Neural progenitor cell (in vitro differentiated cells): ENCODE measurements around the gene NKAIN2. TPM values are rescaled to one million over a fixed set of nuclear protein-coding genes. Genes with fewer than 3 reads are reported as not detected.

Source experiments
- DNase-seq: peaks from one replicate; pipeline ENCODE4 v3.0.0-alpha.2; 2016; ENCODE audit warnings: low spot score
- H2AFZ ChIP-seq: fragments of 200-600 bp; sonication (generic); replicated peaks from 2 replicates; pipeline ENCODE4 v1.6.1; 2016; ENCODE audit warnings: antibody characterized with exemption
- H3F3A ChIP-seq: fragments of 200-600 bp; sonication (generic); 2 replicates; pipeline ENCODE4 v1.6.1; 2016; ENCODE audit warnings: antibody characterized with exemption, low read depth
- H3K27ac ChIP-seq: fragments of 200-600 bp; sonication (generic); 2 replicates; pipeline ENCODE4 v1.5.1; 2016; ENCODE audit warnings: mild to moderate bottlenecking
- H3K27me3 ChIP-seq: fragments of 200-600 bp; sonication (generic); 2 replicates; pipeline ENCODE4 v1.6.1; 2016; ENCODE audit warnings: mild to moderate bottlenecking, moderate library complexity
- H3K36me3 ChIP-seq: fragments of 200-600 bp; sonication (generic); 2 replicates; pipeline ENCODE4 v1.5.1; 2016
- H3K4me1 ChIP-seq: fragments of 200-600 bp; sonication (generic); 2 replicates; pipeline ENCODE4 v1.6.1; 2016; ENCODE audit warnings: mixed run types
- H3K4me2 ChIP-seq: fragments of 200-600 bp; sonication (generic); 2 replicates; pipeline ENCODE4 v1.6.1; 2016
- H3K4me3 ChIP-seq: fragments of 200-600 bp; sonication (generic); 2 replicates; pipeline ENCODE4 v1.5.1; 2016
- H3K79me2 ChIP-seq: fragments of 200-600 bp; sonication (generic); 2 replicates; pipeline ENCODE4 v1.6.1; 2016; ENCODE audit warnings: low read depth
- H3K9ac ChIP-seq: fragments of 200-600 bp; sonication (generic); 2 replicates; pipeline ENCODE4 v1.6.1; 2016
- H3K9me3 ChIP-seq: fragments of 200-600 bp; sonication (generic); 2 replicates; pipeline ENCODE4 v1.5.1; 2016; ENCODE audit warnings: low read depth
- H4K20me1 ChIP-seq: fragments of 200-600 bp; sonication (generic); 2 replicates; pipeline ENCODE4 v1.6.1; 2016; ENCODE audit warnings: low read depth
- H3K27ac Mint-ChIP-seq: 3 replicates; pipeline ENCODE4 v1.8.0; 2021; ENCODE audit warnings: mixed read lengths
- H3K27me3 Mint-ChIP-seq: 2 replicates; pipeline ENCODE4 v1.8.0; 2022; ENCODE audit warnings: low read depth, mild to moderate bottlenecking, inconsistent platforms, moderate library complexity, mixed read lengths; ENCODE audit not compliant: insufficient read depth
- H3K36me3 Mint-ChIP-seq: 3 replicates; pipeline ENCODE4 v1.8.0; 2021; ENCODE audit warnings: mixed read lengths
- H3K4me1 Mint-ChIP-seq: 3 replicates; pipeline ENCODE4 v1.8.0; 2021; ENCODE audit warnings: mixed read lengths
- H3K4me3 Mint-ChIP-seq: 3 replicates; pipeline ENCODE4 v1.8.0; 2021; ENCODE audit warnings: mild to moderate bottlenecking, moderate library complexity, mixed read lengths
- H3K9me3 Mint-ChIP-seq: 3 replicates; pipeline ENCODE4 v1.8.0; 2020; ENCODE audit warnings: mixed read lengths
- EZH2 ChIP-seq: fragments of 200-600 bp; sonication (generic); IDR thresholded peaks from 2 replicates; pipeline ENCODE4 v1.6.1; 2017; ENCODE audit warnings: antibody characterized with exemption, mild to moderate bottlenecking, moderate library complexity
- EZH2phosphoT487 ChIP-seq: fragments of 200-600 bp; sonication (generic); IDR thresholded peaks from 2 replicates; pipeline ENCODE4 v1.6.1; 2017; ENCODE audit warnings: antibody characterized with exemption
- total RNA-seq: library from RNA; depleted of rRNA; stranded (reverse); fragments of >200 nt; gene quantifications from 2 replicates; pipeline ENCODE4 v1.2.3, GENCODE V29; 2015; ENCODE audit warnings: low replicate concordance
- TF ChIP-seq, protein P1 (sequence below): fragments of 200-600 bp; sonication (generic); IDR thresholded peaks from 2 replicates; pipeline ENCODE4 v1.5.1; 2017; ENCODE audit warnings: antibody characterized with exemption, mild to moderate bottlenecking

Gene NKAIN2
- total RNA-seq, 1 donor from 2014 or later: 0.45 TPM

DNA sequence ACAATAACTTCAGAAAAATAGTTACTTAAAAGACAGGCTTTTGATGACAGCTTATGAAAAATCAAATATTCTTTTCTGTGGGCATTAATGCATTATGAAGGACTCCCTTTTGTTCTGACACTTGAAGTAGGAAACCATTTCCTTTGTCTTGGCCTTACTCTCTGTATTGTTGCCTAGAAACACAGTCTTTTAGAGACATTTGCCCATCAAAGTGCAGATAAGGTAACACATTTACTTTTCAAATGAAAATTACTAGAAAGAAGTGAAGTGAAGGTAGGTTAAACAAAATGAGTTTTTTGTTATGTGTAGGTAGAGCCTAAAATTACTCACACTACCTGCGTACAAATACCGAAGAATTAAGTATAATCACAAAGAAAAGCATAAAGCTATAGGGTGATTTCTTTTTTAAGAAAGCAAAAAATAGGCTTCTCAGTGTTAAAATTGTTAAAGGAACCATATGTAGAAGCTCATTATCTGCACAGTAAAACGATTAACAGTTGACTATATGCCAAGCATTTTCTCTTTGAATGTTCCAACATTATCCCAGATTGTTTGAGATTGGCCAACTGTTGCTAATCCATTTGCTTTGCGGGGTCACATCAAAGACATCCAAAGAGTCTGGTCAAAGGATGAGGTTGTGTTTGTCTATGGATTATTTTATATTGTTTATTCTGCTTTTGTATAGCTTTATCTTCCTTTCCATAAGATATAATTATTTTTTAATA, 616.6 kb downstream of the NKAIN2 start:
- Histone ChIP-seq H3K36me3 (no peaks in the 10 kb centered on the region), H3K4me2 (no peak overlapping the region), H4K20me1 (no peaks in the 10 kb centered on the region), H3K4me3 (no peak overlapping the region), H3F3A (no peaks in the 10 kb centered on the region), H3K27me3 (no peaks in the 10 kb centered on the region), H3K27ac (no peak overlapping the region), H3K9ac (no peak overlapping the region), H3K79me2 (no peaks in the 10 kb centered on the region), H3K4me1 (peaks cover 17% of the 10 kb centered on the region), H2AFZ (no peak overlapping the region), H3K9me3 (no peaks in the 10 kb centered on the region)
- Mint-ChIP-seq H3K4me3 (no peak overlapping the region), H3K9me3 (peaks cover 5% of the 10 kb centered on the region), H3K36me3 (no peaks in the 10 kb centered on the region), H3K27me3 (no peaks in the 10 kb centered on the region), H3K27ac (peak overlapping the region; percentile 84), H3K4me1 (peaks cover 23% of the 10 kb centered on the region)
- DNase-seq: no peak
- TF ChIP-seq EZH2: no peak
- TF ChIP-seq EZH2phosphoT487: no peak
- TF ChIP-seq, protein P1, sequence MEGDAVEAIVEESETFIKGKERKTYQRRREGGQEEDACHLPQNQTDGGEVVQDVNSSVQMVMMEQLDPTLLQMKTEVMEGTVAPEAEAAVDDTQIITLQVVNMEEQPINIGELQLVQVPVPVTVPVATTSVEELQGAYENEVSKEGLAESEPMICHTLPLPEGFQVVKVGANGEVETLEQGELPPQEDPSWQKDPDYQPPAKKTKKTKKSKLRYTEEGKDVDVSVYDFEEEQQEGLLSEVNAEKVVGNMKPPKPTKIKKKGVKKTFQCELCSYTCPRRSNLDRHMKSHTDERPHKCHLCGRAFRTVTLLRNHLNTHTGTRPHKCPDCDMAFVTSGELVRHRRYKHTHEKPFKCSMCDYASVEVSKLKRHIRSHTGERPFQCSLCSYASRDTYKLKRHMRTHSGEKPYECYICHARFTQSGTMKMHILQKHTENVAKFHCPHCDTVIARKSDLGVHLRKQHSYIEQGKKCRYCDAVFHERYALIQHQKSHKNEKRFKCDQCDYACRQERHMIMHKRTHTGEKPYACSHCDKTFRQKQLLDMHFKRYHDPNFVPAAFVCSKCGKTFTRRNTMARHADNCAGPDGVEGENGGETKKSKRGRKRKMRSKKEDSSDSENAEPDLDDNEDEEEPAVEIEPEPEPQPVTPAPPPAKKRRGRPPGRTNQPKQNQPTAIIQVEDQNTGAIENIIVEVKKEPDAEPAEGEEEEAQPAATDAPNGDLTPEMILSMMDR: no peak

- DNase-seq: no peak
- no peaks in the 10 kb centered on the region for H3F3A ChIP-seq
- H3K4me2 ChIP-seq: no peak overlapping the region
- TF ChIP-seq EZH2: no peak
- TF ChIP-seq EZH2phosphoT487: no peak
- TF ChIP-seq, protein P1: no peak
- H3K9me3 ChIP-seq: no peaks in the 10 kb centered on the region
- no peak overlapping the region for H2AFZ ChIP-seq
- H3K9ac ChIP-seq: no peak overlapping the region
- H4K20me1 ChIP-seq: no peaks in the 10 kb centered on the region
- H3K27me3 Mint-ChIP-seq: no peaks in the 10 kb centered on the region
- no peak overlapping the region for H3K4me3 Mint-ChIP-seq
- no peak overlapping the region for H3K4me3 ChIP-seq
- H3K9me3 Mint-ChIP-seq: peaks cover 5% of the 10 kb centered on the region
- no peaks in the 10 kb centered on the region for H3K27me3 ChIP-seq
- no peak overlapping the region for H3K27ac ChIP-seq
- no peaks in the 10 kb centered on the region for H3K79me2 ChIP-seq
- H3K4me1 ChIP-seq: peaks cover 17% of the 10 kb centered on the region
- no peak overlapping the region for H3K27ac Mint-ChIP-seq
- H3K4me1 Mint-ChIP-seq: peaks cover 23% of the 10 kb centered on the region
- H3K36me3 Mint-ChIP-seq: no peaks in the 10 kb centered on the region
- no peaks in the 10 kb centered on the region for H3K36me3 ChIP-seq
Observed at GRCh38 chr6:124423621-124424020, 620.0 kb downstream of the NKAIN2 start.

DNA sequence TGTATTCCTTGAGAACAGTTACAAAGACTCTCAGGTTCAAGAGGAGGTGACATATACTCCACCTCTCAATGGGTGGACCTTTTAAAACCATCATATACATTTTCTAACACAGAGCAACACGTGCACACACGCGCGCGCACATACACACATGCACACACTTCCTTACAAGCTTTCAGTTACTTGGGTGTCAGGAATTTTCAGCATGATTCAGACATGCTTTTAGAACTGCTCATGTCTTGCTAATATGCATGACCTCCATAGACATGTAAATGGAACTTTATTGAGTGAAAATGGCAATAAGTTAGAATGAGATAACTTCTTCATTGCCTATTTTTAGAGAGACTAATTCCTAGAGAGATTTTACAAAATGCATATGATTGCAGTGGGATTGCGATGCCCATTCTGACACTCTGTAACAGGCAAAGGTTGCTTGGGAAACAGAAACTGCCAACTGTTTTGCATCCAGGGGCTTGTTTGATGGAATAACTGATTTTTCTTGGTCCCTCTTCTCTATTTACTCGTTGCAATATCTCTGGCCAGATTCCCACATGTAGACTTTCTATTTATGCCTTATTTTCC, 627.2 kb downstream of the NKAIN2 start:
- TF ChIP-seq, protein P1: no peak
- TF ChIP-seq EZH2: no peak
- no peak for TF ChIP-seq EZH2phosphoT487
- no peak for DNase-seq
- Histone ChIP-seq H3K79me2 (no peaks in the 10 kb centered on the region), H3K9me3 (no peaks in the 10 kb centered on the region), H3K27ac (no peak overlapping the region), H4K20me1 (no peaks in the 10 kb centered on the region), H3F3A (no peaks in the 10 kb centered on the region), H3K4me2 (no peak overlapping the region), H3K36me3 (no peaks in the 10 kb centered on the region), H3K9ac (no peak overlapping the region), H2AFZ (no peak overlapping the region), H3K4me3 (no peak overlapping the region), H3K27me3 (no peaks in the 10 kb centered on the region), H3K4me1 (no peaks in the 10 kb centered on the region)
- H3K36me3 Mint-ChIP-seq: no peaks in the 10 kb centered on the region
- H3K9me3 Mint-ChIP-seq: no peaks in the 10 kb centered on the region
- H3K4me1 Mint-ChIP-seq: no peaks in the 10 kb centered on the region
- H3K27ac Mint-ChIP-seq: no peak overlapping the region
- no peak overlapping the region for H3K4me3 Mint-ChIP-seq
- H3K27me3 Mint-ChIP-seq: no peaks in the 10 kb centered on the region
